Measurements from ENCODE around the gene NCOA7. TPM values are rescaled to one million over a fixed set of nuclear protein-coding genes. Genes with fewer than 3 reads are reported as not detected.
"Not testable (repeated sequence)": the region's sequence is repeated elsewhere in the genome, so short reads cannot be mapped to it uniquely, and the experiment has no call there.

NCOA7 gene
- total and polyA plus RNA-seq, 4 donors = 39.6 to 113 (median 48.8) TPM

GRCh38 chr6:125773387-125774341, 17.1 kb upstream of the NCOA7 start:
- Histone ChIP-seq H3K4me1 (ENCODE audit: control insufficient read depth, insufficient read depth, low read length) (no peaks in the 10 kb centered on the region), H3K4me3 (ENCODE audit: low read depth, low read length) (no peak overlapping the region), H3K27ac (ENCODE audit: low read depth, low read length) (no peak overlapping the region), H3K36me3 (ENCODE audit: control insufficient read depth, insufficient read depth, low read length) (no peaks in the 10 kb centered on the region), H3K27me3 (ENCODE audit: control insufficient read depth, insufficient read depth, low read length) (no peaks in the 10 kb centered on the region), H3K9me3 (ENCODE audit: control insufficient read depth, insufficient read depth, low read length) (no peaks in the 10 kb centered on the region)
- DNase-seq (ENCODE audit: low read depth in 4 of 6, low spot score in 6 of 6) = peak in 1 of 6 donors; percentile 11
- no CpG with 5 or more reads among the region's 4 CpGs for WGBS (ENCODE audit: insufficient coverage)

- H3K27ac ChIP-seq (ENCODE audit: low read depth, low read length); H3K4me3 ChIP-seq (ENCODE audit: low read depth, low read length); H3K36me3 ChIP-seq (ENCODE audit: control insufficient read depth, insufficient read depth, low read length); H3K4me1 ChIP-seq (ENCODE audit: control insufficient read depth, insufficient read depth, low read length); H3K9me3 ChIP-seq (ENCODE audit: control insufficient read depth, insufficient read depth, low read length); DNase-seq (ENCODE audit: low read depth in 4 of 6, low spot score in 6 of 6); H3K27me3 ChIP-seq (ENCODE audit: control insufficient read depth, insufficient read depth, low read length): not testable (repeated sequence)
- 93% methylated on average over 5 of the region's 14 CpGs for WGBS (ENCODE audit: insufficient coverage)
Measured at GRCh38 chr6:125776107-125776826, 14.5 kb upstream of the NCOA7 start.

DNA sequence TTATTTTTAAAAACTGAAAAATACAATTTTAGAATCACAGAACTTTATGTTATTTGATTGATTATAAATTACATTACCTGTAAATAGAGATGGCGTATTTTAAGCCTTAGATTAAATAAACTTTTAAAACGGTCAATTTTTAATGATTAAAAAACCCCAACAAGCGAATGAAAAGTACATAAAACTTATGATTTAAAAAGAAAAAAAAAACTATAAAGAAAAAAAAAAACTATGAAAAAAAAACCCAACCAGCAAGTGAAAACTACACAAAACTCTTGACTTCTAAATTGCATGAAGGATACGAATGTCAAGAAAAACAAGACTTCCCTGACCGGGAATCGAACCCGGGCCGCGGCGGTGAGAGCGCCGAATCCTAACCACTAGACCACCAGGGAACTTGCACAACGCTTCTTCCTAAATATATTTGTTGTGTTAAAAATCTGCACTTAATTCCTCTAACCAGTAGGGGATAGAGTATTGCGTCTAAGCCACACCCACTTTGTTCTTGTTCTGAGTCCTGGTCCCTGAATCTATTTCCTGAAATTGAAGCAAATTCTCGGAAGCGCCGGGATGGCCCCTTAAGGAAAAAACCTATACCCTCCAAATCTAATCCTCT, 10.7 kb upstream of the NCOA7 start:
- peak overlapping the region; percentile 95 for H3K4me3 ChIP-seq (ENCODE audit: low read depth, low read length)
- no peaks in the 10 kb centered on the region for H3K9me3 ChIP-seq (ENCODE audit: control insufficient read depth, insufficient read depth, low read length)
- no peaks in the 10 kb centered on the region for H3K4me1 ChIP-seq (ENCODE audit: control insufficient read depth, insufficient read depth, low read length)
- peak overlapping the region; percentile 98 for H3K27ac ChIP-seq (ENCODE audit: low read depth, low read length)
- DNase-seq (ENCODE audit: low read depth in 4 of 6, low spot score in 6 of 6) = peak; percentile 77 to 98 (median 92)
- 0% methylated on average over 3 of the region's 17 CpGs for WGBS (ENCODE audit: insufficient coverage)
- no peaks in the 10 kb centered on the region for H3K36me3 ChIP-seq (ENCODE audit: control insufficient read depth, insufficient read depth, low read length)
- no peaks in the 10 kb centered on the region for H3K27me3 ChIP-seq (ENCODE audit: control insufficient read depth, insufficient read depth, low read length)

DNA sequence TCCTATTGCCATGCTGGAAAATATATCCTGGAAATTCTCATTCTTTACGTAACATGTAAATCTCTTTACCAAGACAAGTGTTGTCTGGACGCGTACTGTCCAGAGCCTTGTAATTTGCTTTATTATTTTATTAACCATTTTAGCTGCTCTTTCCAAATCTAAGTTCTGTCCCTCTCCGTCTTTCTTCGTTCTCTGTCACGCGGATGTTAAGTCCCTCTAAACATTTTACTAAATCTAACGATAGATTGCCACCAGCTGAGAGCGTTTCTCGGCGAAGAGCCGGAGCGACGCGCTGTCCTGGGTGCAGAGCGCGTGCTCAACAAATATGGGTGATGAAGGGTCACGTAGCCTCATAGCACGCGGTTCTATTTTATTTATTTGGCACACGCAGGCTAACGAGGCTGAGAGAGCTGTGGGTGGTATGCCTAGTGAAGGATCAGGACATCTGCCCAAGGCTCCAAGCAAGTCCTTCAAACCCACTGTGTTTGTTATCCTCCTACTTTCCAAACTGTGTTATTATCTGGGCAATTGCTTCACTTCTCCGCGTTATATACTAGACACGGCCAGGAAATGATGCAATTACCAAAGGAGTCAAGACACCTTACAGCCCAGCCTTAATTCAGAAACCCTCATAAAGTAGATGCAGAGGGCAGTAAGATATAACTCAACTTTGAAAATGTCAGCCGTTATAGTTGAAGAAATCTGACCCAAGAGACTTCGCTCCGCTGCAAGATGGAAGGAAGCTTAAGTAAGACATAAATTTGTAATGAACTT, 10.0 kb upstream of the NCOA7 start:
- Histone ChIP-seq H3K36me3 (ENCODE audit: control insufficient read depth, insufficient read depth, low read length) (no peaks in the 10 kb centered on the region), H3K27ac (ENCODE audit: low read depth, low read length) (peak overlapping the region; percentile 98), H3K4me3 (ENCODE audit: low read depth, low read length) (peak overlapping the region; percentile 95), H3K9me3 (ENCODE audit: control insufficient read depth, insufficient read depth, low read length) (no peaks in the 10 kb centered on the region), H3K4me1 (ENCODE audit: control insufficient read depth, insufficient read depth, low read length) (no peaks in the 10 kb centered on the region), H3K27me3 (ENCODE audit: control insufficient read depth, insufficient read depth, low read length) (no peaks in the 10 kb centered on the region)
- DNase-seq (ENCODE audit: low read depth in 4 of 6, low spot score in 6 of 6) = peak; percentile 39 to 86 (median 61)
- 0% methylated on average over 20 of the region's 28 CpGs for whole genome bisulfite sequencing (ENCODE audit: insufficient coverage)

DNA sequence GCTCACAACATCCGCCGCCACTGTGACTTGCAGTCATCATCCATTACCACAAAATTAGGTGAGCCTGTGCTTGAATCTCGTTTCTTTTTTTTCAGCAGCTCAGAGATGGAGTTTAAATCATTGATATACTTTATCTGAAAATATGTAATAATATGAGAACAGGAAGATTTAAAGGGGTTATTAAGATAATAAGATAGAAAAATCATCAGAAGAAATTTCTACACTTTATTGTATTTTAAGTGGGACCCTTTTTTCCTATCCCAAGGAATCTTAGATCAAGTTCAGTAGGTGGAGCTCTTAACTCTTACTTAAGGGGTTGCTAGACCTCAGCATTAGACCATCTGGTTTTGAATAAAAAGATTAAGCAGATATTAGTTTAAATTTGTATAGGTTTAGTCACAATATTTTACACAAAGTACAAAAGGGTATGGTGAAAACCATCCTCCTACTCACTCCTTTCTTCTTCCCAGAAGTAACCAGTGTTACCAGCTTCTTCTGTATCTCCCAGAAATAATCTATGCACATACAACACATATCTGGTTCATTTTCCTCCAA, 9.4 kb upstream of the NCOA7 start:
- H3K4me1 ChIP-seq (ENCODE audit: control insufficient read depth, insufficient read depth, low read length) = no peaks in the 10 kb centered on the region
- no peaks in the 10 kb centered on the region for H3K36me3 ChIP-seq (ENCODE audit: control insufficient read depth, insufficient read depth, low read length)
- peak overlapping the region; percentile 95 for H3K4me3 ChIP-seq (ENCODE audit: low read depth, low read length)
- no peaks in the 10 kb centered on the region for H3K9me3 ChIP-seq (ENCODE audit: control insufficient read depth, insufficient read depth, low read length)
- peak overlapping the region; percentile 98 for H3K27ac ChIP-seq (ENCODE audit: low read depth, low read length)
- no peaks in the 10 kb centered on the region for H3K27me3 ChIP-seq (ENCODE audit: control insufficient read depth, insufficient read depth, low read length)
- DNase-seq (ENCODE audit: low read depth in 4 of 6, low spot score in 6 of 6) = peak in 3 of 6 donors; percentile 22 to 69 (median 42)
- WGBS (ENCODE audit: insufficient coverage) = no CpG with 5 or more reads among the region's 3 CpGs

- no CpG with 5 or more reads among the region's 2 CpGs for WGBS (ENCODE audit: insufficient coverage)
- H3K27ac ChIP-seq (ENCODE audit: low read depth, low read length) = no peak overlapping the region
- H3K9me3 ChIP-seq (ENCODE audit: control insufficient read depth, insufficient read depth, low read length) = no peaks in the 10 kb centered on the region
- DNase-seq (ENCODE audit: low read depth in 4 of 6, low spot score in 6 of 6) = peak in 1 of 6 donors; percentile 35
- no peak overlapping the region for H3K4me3 ChIP-seq (ENCODE audit: low read depth, low read length)
- H3K36me3 ChIP-seq (ENCODE audit: control insufficient read depth, insufficient read depth, low read length) = no peaks in the 10 kb centered on the region
- H3K4me1 ChIP-seq (ENCODE audit: control insufficient read depth, insufficient read depth, low read length) = peaks cover 3% of the 10 kb centered on the region
- H3K27me3 ChIP-seq (ENCODE audit: control insufficient read depth, insufficient read depth, low read length) = no peaks in the 10 kb centered on the region
Measured at GRCh38 chr6:125784365-125784764, 6.4 kb upstream of the NCOA7 start.

GRCh38 chr6:125787791-125788190, 3.0 kb upstream of the NCOA7 start:
- WGBS (ENCODE audit: insufficient coverage) = no CpG with 5 or more reads among the region's 2 CpGs
- no peaks in the 10 kb centered on the region for H3K36me3 ChIP-seq (ENCODE audit: control insufficient read depth, insufficient read depth, low read length)

GRCh38 chr6:125789167-125789566, 1.6 kb upstream of the NCOA7 start:
- WGBS (ENCODE audit: insufficient coverage) = 100% methylated on average over 1 of the region's 1 CpG
- Histone ChIP-seq H3K4me1 (ENCODE audit: control insufficient read depth, insufficient read depth, low read length) (peaks cover 11% of the 10 kb centered on the region), H3K36me3 (ENCODE audit: control insufficient read depth, insufficient read depth, low read length) (no peaks in the 10 kb centered on the region), H3K4me3 (ENCODE audit: low read depth, low read length) (no peak overlapping the region), H3K9me3 (ENCODE audit: control insufficient read depth, insufficient read depth, low read length) (no peaks in the 10 kb centered on the region), H3K27me3 (ENCODE audit: control insufficient read depth, insufficient read depth, low read length) (no peaks in the 10 kb centered on the region), H3K27ac (ENCODE audit: low read depth, low read length) (peak overlapping the region; percentile 98)
- no peak for DNase-seq (ENCODE audit: low read depth in 4 of 6, low spot score in 6 of 6)

More at GRCh38 chr6:125787791-125788190, 3.0 kb upstream of the NCOA7 start:
- no peaks in the 10 kb centered on the region for H3K9me3 ChIP-seq (ENCODE audit: control insufficient read depth, insufficient read depth, low read length)
- no peaks in the 10 kb centered on the region for H3K27me3 ChIP-seq (ENCODE audit: control insufficient read depth, insufficient read depth, low read length)
- peaks cover 11% of the 10 kb centered on the region for H3K4me1 ChIP-seq (ENCODE audit: control insufficient read depth, insufficient read depth, low read length)
- DNase-seq (ENCODE audit: low read depth in 4 of 6, low spot score in 6 of 6) = peak in 1 of 6 donors; percentile 46
- H3K27ac ChIP-seq (ENCODE audit: low read depth, low read length) = no peak overlapping the region
- H3K4me3 ChIP-seq (ENCODE audit: low read depth, low read length) = no peak overlapping the region
